ENCODE results near the gene ADAMTS12. TPM values are rescaled to one million over a fixed set of nuclear protein-coding genes. Genes with fewer than 3 reads are reported as not detected.

Gene ADAMTS12
- total RNA-seq, 8 experiments from 2014 or later: 0.80 to 42.7 (median 4.0) TPM

GRCh38 chr5:33696411-33696810, 195.4 kb downstream of the ADAMTS12 start:
- Histone ChIP-seq H3K4me1 (replicated peaks in 1 of 2) (no peaks in the 10 kb centered on the region), H3K4me3 (no peak overlapping the region), H3K27ac (no peak overlapping the region)
- ATAC-seq (replicated peaks in 6 of 8): no peak
- in situ Hi-C loops (cut with MboI; ENCODE audit: low pct_unique_long_range_greater_than_20kb in 2 of 9, low sequenced_read_pairs in 9 of 9, unreplicated experiment in 9 of 9): no loop called here
- 80 to 100% (median 96%) methylated on average over 1 to 2 of the region's 3 CpGs; no CpG with 5 or more reads in 4 of the 10 experiments for WGBS, 10 experiments

GRCh38 chr5:33692980-33693379, 198.8 kb downstream of the ADAMTS12 start:
- ATAC-seq (replicated peaks in 6 of 8): peak in 2 of 8 experiments; percentile 35 to 36
- H3K27ac ChIP-seq: no peak overlapping the region
- H3K4me3 ChIP-seq: no peak overlapping the region
- 45 to 100% (median 90%) methylated on average over 1 to 2 of the region's 2 CpGs; no CpG with 5 or more reads in 1 of the 10 experiments for WGBS, 10 experiments
- in situ Hi-C loops (cut with MboI; ENCODE audit: low pct_unique_long_range_greater_than_20kb in 2 of 9, low sequenced_read_pairs in 9 of 9, unreplicated experiment in 9 of 9): no loop called here
- no peaks in the 10 kb centered on the region for H3K4me1 ChIP-seq (replicated peaks in 1 of 2)

- no peak for ATAC-seq (replicated peaks in 6 of 8)
- H3K4me1 ChIP-seq (replicated peaks in 1 of 2): peaks cover 0 to 3% of the 10 kb centered on the region in 2 donors
- H3K4me3 ChIP-seq: no peak overlapping the region
- H3K27ac ChIP-seq: no peak overlapping the region
- in situ Hi-C loops (cut with MboI; ENCODE audit: low pct_unique_long_range_greater_than_20kb in 2 of 9, low sequenced_read_pairs in 9 of 9, unreplicated experiment in 9 of 9): no loop called here
Measured at GRCh38 chr5:33691856-33692255, 199.9 kb downstream of the ADAMTS12 start.

GRCh38 chr5:33690374-33691135, 201.2 kb downstream of the ADAMTS12 start:
- in situ Hi-C loops (cut with MboI; ENCODE audit: low pct_unique_long_range_greater_than_20kb in 2 of 9, low sequenced_read_pairs in 9 of 9, unreplicated experiment in 9 of 9): no loop called here
- Histone ChIP-seq H3K4me3 (no peak overlapping the region), H3K27ac (no peak overlapping the region), H3K4me1 (replicated peaks in 1 of 2) (peaks cover 0 to 3% of the 10 kb centered on the region in 2 donors)
- peak in 2 of 8 experiments; percentile 60 to 66 for ATAC-seq (replicated peaks in 6 of 8)
- WGBS, 10 experiments: 13 to 96% (median 67%) methylated on average over 1 to 9 of the region's 9 CpGs

DNA sequence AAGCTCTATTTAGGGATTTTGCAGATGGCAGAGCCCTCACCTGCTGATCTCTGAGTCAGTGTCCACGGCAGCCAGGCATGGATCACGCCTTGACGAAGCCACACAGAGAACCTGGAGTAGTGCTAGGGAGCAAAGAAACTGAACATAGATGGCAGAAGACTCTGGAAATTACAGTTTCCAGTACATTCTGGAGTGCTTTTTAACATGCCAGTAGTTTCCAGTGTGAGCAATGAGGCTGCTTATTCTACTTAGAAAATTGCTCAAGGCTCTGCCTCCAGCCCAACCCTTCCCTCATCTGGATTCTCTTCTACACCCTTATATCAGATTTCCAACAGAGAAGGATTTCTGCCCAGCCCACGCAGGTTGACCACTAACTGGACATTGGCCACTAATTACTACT, 203.3 kb downstream of the ADAMTS12 start:
- in situ Hi-C loops (cut with MboI; ENCODE audit: low pct_unique_long_range_greater_than_20kb in 2 of 9, low sequenced_read_pairs in 9 of 9, unreplicated experiment in 9 of 9): no loop called here
- Histone ChIP-seq H3K27ac (no peak overlapping the region), H3K4me1 (replicated peaks in 1 of 2) (peaks cover 0 to 3% of the 10 kb centered on the region in 2 donors), H3K4me3 (no peak overlapping the region)
- WGBS, 10 experiments: 40 to 100% (median 86%) methylated on average over 1 to 4 of the region's 4 CpGs; no CpG with 5 or more reads in 1 of the 10 experiments
- ATAC-seq (replicated peaks in 6 of 8): peak in 2 of 8 experiments; percentile 67 to 71

DNA sequence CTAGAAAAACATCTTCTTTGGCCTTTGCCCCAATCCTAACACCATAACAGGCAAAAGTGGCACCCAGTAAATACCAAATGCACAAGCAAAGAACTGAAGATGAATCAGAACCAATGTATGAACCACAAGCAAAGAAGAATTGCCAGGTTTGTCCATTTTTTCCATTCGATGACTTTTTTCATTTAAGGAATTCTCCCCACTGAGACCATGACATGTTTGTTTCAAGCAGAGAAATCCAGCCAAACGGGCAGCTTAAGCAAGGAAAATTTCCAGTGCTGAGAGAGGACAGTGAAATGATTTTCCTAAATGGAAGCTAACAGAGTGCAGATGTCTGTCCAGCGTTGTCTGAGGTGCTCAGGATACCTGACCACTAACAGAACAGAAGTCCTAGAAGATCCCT, 203.7 kb downstream of the ADAMTS12 start:
- 14 to 100% (median 81%) methylated on average over 1 to 3 of the region's 3 CpGs; no CpG with 5 or more reads in 2 of the 10 experiments for WGBS, 10 experiments
- in situ Hi-C loops (cut with MboI; ENCODE audit: low pct_unique_long_range_greater_than_20kb in 2 of 9, low sequenced_read_pairs in 9 of 9, unreplicated experiment in 9 of 9): no loop called here
- Histone ChIP-seq H3K27ac (no peak overlapping the region), H3K4me3 (no peak overlapping the region), H3K4me1 (replicated peaks in 1 of 2) (peaks cover 0 to 3% of the 10 kb centered on the region in 2 donors)
- ATAC-seq (replicated peaks in 6 of 8): no peak

DNA sequence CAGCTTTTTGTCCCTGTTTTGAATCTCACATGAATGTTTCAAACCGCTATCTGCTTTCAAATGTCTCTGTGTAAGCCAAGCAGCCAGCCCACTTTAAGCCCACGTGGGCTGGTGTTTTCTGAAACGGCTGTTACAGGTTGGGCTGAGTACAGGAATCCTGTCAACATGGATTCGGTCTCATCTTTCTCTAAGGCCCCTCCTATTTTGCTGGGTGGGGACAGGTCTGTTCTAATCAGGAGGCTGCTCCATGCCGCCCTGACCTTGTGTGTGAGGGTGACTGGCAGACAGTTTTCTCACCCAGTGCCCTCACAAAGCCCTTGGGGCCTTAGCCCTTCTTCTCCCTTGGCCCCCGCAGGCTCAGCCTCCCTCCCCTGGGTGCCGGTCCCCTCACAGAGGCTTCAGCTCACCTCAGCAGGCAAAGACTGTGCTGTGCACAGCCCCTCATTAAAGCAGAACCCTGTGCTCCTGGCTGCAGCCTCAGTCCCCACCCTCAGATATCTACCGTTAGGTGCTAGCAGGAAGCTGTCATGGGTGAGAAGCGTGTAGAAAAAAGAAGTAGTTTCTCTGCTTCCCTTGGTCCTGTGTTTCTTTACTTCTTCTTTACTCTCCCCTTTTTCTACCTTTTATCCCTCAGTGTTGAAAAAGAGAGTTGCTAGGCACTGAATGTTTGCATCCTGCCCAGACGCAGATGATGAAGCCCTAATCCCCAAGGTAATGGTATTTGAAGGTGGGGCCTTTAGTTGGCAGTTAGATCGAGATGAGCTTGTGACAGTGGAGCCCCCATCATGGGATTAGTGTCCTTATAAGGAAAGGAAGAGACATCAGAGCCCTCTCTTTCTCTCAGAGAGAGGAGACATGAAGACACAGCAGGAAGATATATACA, 205.7 kb downstream of the ADAMTS12 start:
- Histone ChIP-seq H3K4me1 (replicated peaks in 1 of 2) (peaks cover 0 to 3% of the 10 kb centered on the region in 2 donors), H3K27ac (no peak overlapping the region), H3K4me3 (no peak overlapping the region)
- ATAC-seq (replicated peaks in 6 of 8): peak in 2 of 8 experiments; percentile 47 to 68
- in situ Hi-C loops (cut with MboI; ENCODE audit: low pct_unique_long_range_greater_than_20kb in 2 of 9, low sequenced_read_pairs in 9 of 9, unreplicated experiment in 9 of 9): no loop called here
- WGBS, 10 experiments: 30 to 100% (median 71%) methylated on average over 1 to 7 of the region's 11 CpGs; no CpG with 5 or more reads in 1 of the 10 experiments

DNA sequence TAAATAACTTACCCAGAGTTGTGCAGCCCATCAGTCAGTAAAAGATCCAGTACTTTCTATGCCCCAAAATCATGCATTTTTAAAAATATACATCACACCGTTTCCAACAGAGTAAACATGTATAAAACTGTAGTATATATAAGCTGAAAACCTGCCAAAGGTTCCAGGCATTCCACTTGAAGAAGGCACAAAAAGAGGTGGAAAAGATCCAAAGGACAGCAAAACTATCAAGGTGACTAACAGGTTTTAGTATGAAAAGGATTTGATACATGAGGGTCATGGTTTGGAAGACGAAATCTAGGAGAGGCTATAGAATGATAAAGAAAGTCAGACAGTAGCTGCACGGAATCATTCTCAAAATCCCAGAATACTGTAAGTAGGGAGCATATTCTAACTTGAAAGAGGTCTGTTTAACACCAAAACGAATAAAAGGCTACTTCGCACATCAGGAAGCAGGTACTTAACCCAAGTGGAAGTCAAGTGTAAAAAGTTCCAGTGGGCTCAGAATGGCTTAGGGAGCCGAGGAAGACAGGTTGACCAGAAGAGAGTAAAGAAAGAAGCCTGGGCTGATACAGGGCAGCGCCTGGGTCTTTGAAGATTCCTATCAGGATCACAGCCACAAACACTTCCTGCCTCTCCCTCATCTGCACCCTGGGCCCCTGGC, 207.2 kb downstream of the ADAMTS12 start:
- Histone ChIP-seq H3K27ac (no peak overlapping the region), H3K4me3 (no peak overlapping the region), H3K4me1 (replicated peaks in 1 of 2) (peaks cover 0 to 3% of the 10 kb centered on the region in 2 donors)
- in situ Hi-C loops (cut with MboI; ENCODE audit: low pct_unique_long_range_greater_than_20kb in 2 of 9, low sequenced_read_pairs in 9 of 9, unreplicated experiment in 9 of 9): no loop called here
- 55 to 93% (median 72%) methylated on average over 2 to 7 of the region's 7 CpGs; no CpG with 5 or more reads in 1 of the 10 experiments for WGBS, 10 experiments
- no peak for ATAC-seq (replicated peaks in 6 of 8)

- Histone ChIP-seq H3K4me1 (replicated peaks in 1 of 2) (no peaks in the 10 kb centered on the region), H3K27ac (no peak overlapping the region), H3K4me3 (no peak overlapping the region)
- 10 to 100% (median 51%) methylated on average over 1 to 2 of the region's 2 CpGs; no CpG with 5 or more reads in 4 of the 10 experiments for WGBS, 10 experiments
- in situ Hi-C loops (cut with MboI; ENCODE audit: low pct_unique_long_range_greater_than_20kb in 2 of 9, low sequenced_read_pairs in 9 of 9, unreplicated experiment in 9 of 9): no loop called here
- ATAC-seq (replicated peaks in 6 of 8): no peak
Measured at GRCh38 chr5:33679791-33680190, 212.0 kb downstream of the ADAMTS12 start.

- H3K27ac ChIP-seq: no peak overlapping the region
- no peak for ATAC-seq (replicated peaks in 6 of 8)
- 20 to 100% (median 74%) methylated on average over 1 to 3 of the region's 3 CpGs; no CpG with 5 or more reads in 1 of the 10 experiments for WGBS, 10 experiments
- no peaks in the 10 kb centered on the region for H3K4me1 ChIP-seq (replicated peaks in 1 of 2)
- H3K4me3 ChIP-seq: no peak overlapping the region
- in situ Hi-C loops (cut with MboI; ENCODE audit: low pct_unique_long_range_greater_than_20kb in 2 of 9, low sequenced_read_pairs in 9 of 9, unreplicated experiment in 9 of 9): no loop called here
Measured at GRCh38 chr5:33675958-33676464, 215.8 kb downstream of the ADAMTS12 start.

DNA sequence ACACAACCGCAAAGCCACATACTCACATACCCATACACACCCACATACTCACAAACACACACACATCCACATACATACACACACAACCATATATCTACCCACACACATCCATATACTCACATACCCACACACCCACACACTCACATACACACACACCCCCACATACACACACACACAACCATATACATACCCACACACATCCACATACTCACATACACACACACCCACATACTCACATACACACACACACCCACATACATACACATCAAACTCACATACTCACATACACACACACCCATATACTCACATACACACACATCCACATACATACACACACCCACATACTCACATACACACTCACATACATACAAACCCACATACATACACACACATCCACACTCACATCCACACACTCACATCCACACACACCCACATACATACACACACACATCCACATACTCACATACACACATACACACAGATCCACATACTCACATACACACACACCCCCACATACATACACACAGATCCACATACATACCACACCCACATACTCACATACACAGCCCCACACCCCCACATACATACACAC, 220.0 kb downstream of the ADAMTS12 start:
- ATAC-seq (replicated peaks in 6 of 8): no peak
- 83 to 100% (median 88%) methylated on average over 1 of the region's 1 CpG; no CpG with 5 or more reads in 6 of the 10 experiments for WGBS, 10 experiments
- in situ Hi-C loops (cut with MboI; ENCODE audit: low pct_unique_long_range_greater_than_20kb in 2 of 9, low sequenced_read_pairs in 9 of 9, unreplicated experiment in 9 of 9): no loop called here
- H3K27ac ChIP-seq: no peak overlapping the region
- no peaks in the 10 kb centered on the region for H3K4me1 ChIP-seq (replicated peaks in 1 of 2)
- no peak overlapping the region for H3K4me3 ChIP-seq

DNA sequence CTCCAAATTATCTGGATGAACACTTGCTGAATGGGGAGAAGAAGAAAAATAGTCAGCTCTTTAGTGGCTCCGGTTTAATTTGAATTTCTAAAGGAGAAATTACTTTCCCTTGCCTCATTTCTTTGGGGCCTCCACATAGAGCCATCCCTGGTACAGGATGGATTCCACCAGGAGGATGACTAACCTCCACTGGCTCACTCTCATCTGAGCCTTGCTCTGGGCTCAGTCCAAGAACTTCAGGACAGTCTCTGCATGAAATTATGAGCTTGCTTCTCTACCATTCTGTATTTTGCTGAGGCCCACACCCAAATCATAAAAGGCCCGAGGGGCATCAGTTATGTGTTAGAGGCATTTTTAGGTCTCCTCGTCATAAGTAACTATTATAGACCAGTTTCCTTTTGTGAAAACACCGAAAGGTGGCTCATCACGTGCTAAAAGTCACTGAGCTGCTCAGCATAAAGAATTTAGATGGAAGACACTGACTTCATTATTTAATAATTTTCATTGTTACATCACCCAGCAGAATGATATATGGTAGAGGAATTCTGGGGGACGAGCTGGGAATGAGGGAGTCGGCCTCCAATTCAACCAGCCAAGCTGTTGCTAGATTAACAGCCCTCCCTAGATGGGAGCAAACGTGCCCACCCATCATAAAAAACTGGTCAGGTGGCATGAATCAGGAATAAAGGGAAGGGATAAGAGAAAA, 228.9 kb downstream of the ADAMTS12 start:
- in situ Hi-C loops (cut with MboI; ENCODE audit: low pct_unique_long_range_greater_than_20kb in 2 of 9, low sequenced_read_pairs in 9 of 9, unreplicated experiment in 9 of 9): no loop called here
- 18 to 100% (median 89%) methylated on average over 3 to 8 of the region's 8 CpGs for WGBS, 10 experiments
- ATAC-seq (replicated peaks in 6 of 8): peak in 3 of 8 experiments; percentile 56 to 96 (median 91)
- no peak overlapping the region for H3K4me3 ChIP-seq
- H3K27ac ChIP-seq: no peak overlapping the region
- no peaks in the 10 kb centered on the region for H3K4me1 ChIP-seq (replicated peaks in 1 of 2)

Measured in motor neuron (in vitro differentiated cells).